Esophagus muscularis mucosa (tissue), 4 donors: ENCODE measurements around the gene EIF6. TPM values are rescaled to one million over a fixed set of nuclear protein-coding genes. Genes with fewer than 3 reads are reported as not detected.

ENCODE experiments used
- DNase-seq: peaks from one replicate; pipeline ENCODE4 v3.0.0-alpha.2; 2017; ENCODE audit errors: extremely low spot score
- H3K27ac ChIP-seq, 4 donors: fragments of 200-600 bp; sonication (generic); replicated peaks in 1 of 4; 1 replicate in 3 of 4; 2 replicates in 1 of 4; pipeline ENCODE4 v1.5.1; 2016 to 2019; ENCODE audit warnings: mild to moderate bottlenecking in 1 of 4
- H3K27me3 ChIP-seq, 4 donors: fragments of 200-600 bp; sonication (generic); one replicate each; pipeline versions ENCODE4 v1.5.1 to v1.6.0; 2016 to 2019
- H3K36me3 ChIP-seq, 4 donors: fragments of 200-600 bp; sonication (generic); one replicate each; pipeline ENCODE4 v1.5.1; 2016 to 2019
- H3K4me1 ChIP-seq, 4 donors: fragments of 200-600 bp; sonication (generic); one replicate each; pipeline ENCODE4 v1.5.1; 2016 to 2019
- H3K4me3 ChIP-seq, 4 donors: fragments of 200-600 bp; sonication (generic); 1 replicate in 2 of 4; 2 replicates in 2 of 4; pipeline ENCODE4 v1.5.1; 2016 to 2019; ENCODE audit warnings: mild to moderate bottlenecking in 4 of 4, moderate library complexity in 1 of 4
- H3K9me3 ChIP-seq, 4 donors: fragments of 200-600 bp; sonication (generic); 1 replicate in 3 of 4; 2 replicates in 1 of 4; pipeline ENCODE4 v1.5.1; 2016 to 2019
- CTCF ChIP-seq, 3 experiments: fragments of 200-600 bp in 2 of 3; fragments of 450-650 bp in 1 of 3; sonication (generic) in 2 of 3; IDR thresholded peaks; one replicate each; pipeline ENCODE4 v1.5.1; 2017 to 2019; ENCODE audit warnings: antibody characterized with exemption in 3 of 3, mild to moderate bottlenecking in 2 of 3, moderate library complexity in 1 of 3
- EP300 ChIP-seq: sonication (generic); formaldehyde crosslinking; IDR thresholded peaks from one replicate; pipeline ENCODE4 v1.6.1; 2017; ENCODE audit warnings: antibody characterized with exemption
- POLR2A ChIP-seq: fragments of 450-650 bp; IDR thresholded peaks from one replicate; pipeline ENCODE4 v1.6.1; 2017; ENCODE audit warnings: antibody characterized with exemption, moderate library complexity, mild to moderate bottlenecking, low read depth
- POLR2AphosphoS5 ChIP-seq, 2 donors: sonication (generic); formaldehyde crosslinking; IDR thresholded peaks; one replicate each; pipeline ENCODE4 v1.6.1; 2017; ENCODE audit warnings: antibody characterized with exemption in 2 of 2
- WGBS: methylation state at CpG from one replicate; pipeline ENCODE4 v1.1.5; 2018; 5-methylcytosine and 5-hydroxymethylcytosine counted together
- intact Hi-C: fragments of 100-400 bp; cut with DNase I; formaldehyde crosslinking; loops from one replicate; pipeline ENCODE4 v1.15.1; 2023
- total RNA-seq, 4 donors: library from RNA; depleted of rRNA; stranded (reverse); fragments of >200 nt; gene quantifications; one replicate each; pipeline versions ENCODE4 v1.1.0 to v1.2.1, GENCODE V29; 2016

EIF6 gene
- total RNA-seq, 4 donors from 2014 or later = 47.8 to 106 (median 85.0) TPM

- no peak for DNase-seq
- no peaks in the 10 kb centered on the region for H3K9me3 ChIP-seq
- H3K36me3 ChIP-seq = peaks cover 0 to 7% (median 0%) of the 10 kb centered on the region in 4 donors
- H3K4me3 ChIP-seq = no peak overlapping the region
- intact Hi-C loops = no loop called here
- H3K27me3 ChIP-seq = no peaks in the 10 kb centered on the region
- H3K27ac ChIP-seq = no peak overlapping the region
- H3K4me1 ChIP-seq = no peaks in the 10 kb centered on the region
- 67% methylated on average over 2 of the region's 2 CpGs for WGBS
- TF ChIP-seq POLR2AphosphoS5 (IDR thresholded peaks at IDR 0.05) = no peak
- no peak for TF ChIP-seq EP300
- TF ChIP-seq CTCF (IDR thresholded peaks at IDR 0.05) = no peak
- no peak for TF ChIP-seq POLR2A
Observed at GRCh38 chr20:35243317-35243716, 41.3 kb downstream of the EIF6 start.

- H3K36me3 ChIP-seq = peaks cover 0 to 20% (median 4%) of the 10 kb centered on the region in 4 donors
- no peaks in the 10 kb centered on the region for H3K4me1 ChIP-seq
- no peak for DNase-seq
- TF ChIP-seq POLR2A (no peak), EP300 (no peak), CTCF (IDR thresholded peaks at IDR 0.05) (no peak), POLR2AphosphoS5 (IDR thresholded peaks at IDR 0.05) (no peak)
- no peaks in the 10 kb centered on the region for H3K9me3 ChIP-seq
- H3K4me3 ChIP-seq = no peak overlapping the region
- intact Hi-C loops = no loop called here
- no peak overlapping the region for H3K27ac ChIP-seq
- 75% methylated on average over 2 of the region's 2 CpGs for WGBS
- no peaks in the 10 kb centered on the region for H3K27me3 ChIP-seq
Observed at GRCh38 chr20:35240811-35241293, 43.7 kb downstream of the EIF6 start.

GRCh38 chr20:35240083-35240810, 44.3 kb downstream of the EIF6 start:
- Histone ChIP-seq H3K27ac (no peak overlapping the region), H3K27me3 (no peaks in the 10 kb centered on the region), H3K9me3 (no peaks in the 10 kb centered on the region), H3K36me3 (peaks cover 0 to 26% (median 6%) of the 10 kb centered on the region in 4 donors), H3K4me1 (no peaks in the 10 kb centered on the region), H3K4me3 (no peak overlapping the region)
- TF ChIP-seq EP300 = no peak
- no peak for TF ChIP-seq POLR2A
- TF ChIP-seq POLR2AphosphoS5 (IDR thresholded peaks at IDR 0.05) = no peak
- TF ChIP-seq CTCF (IDR thresholded peaks at IDR 0.05) = no peak
- no peak for DNase-seq
- 81% methylated on average over 5 of the region's 5 CpGs for WGBS
- intact Hi-C loops = no loop called here

- 80% methylated on average over 5 of the region's 5 CpGs for WGBS
- no peak for TF ChIP-seq EP300
- TF ChIP-seq POLR2A = no peak
- no peak for TF ChIP-seq CTCF (IDR thresholded peaks at IDR 0.05)
- TF ChIP-seq POLR2AphosphoS5 (IDR thresholded peaks at IDR 0.05) = no peak
- no peaks in the 10 kb centered on the region for H3K27me3 ChIP-seq
- H3K36me3 ChIP-seq = peaks cover 0 to 37% (median 12%) of the 10 kb centered on the region in 4 donors
- H3K27ac ChIP-seq = no peak overlapping the region
- intact Hi-C loops = no loop called here
- H3K4me1 ChIP-seq = no peaks in the 10 kb centered on the region
- H3K4me3 ChIP-seq = no peak overlapping the region
- no peak for DNase-seq
- no peaks in the 10 kb centered on the region for H3K9me3 ChIP-seq
Observed at GRCh38 chr20:35238735-35239134, 45.8 kb downstream of the EIF6 start.
